BE2C (cell line): ENCODE data around the gene PERP.
"Not testable (repeated sequence)": the region's sequence is repeated elsewhere in the genome, so short reads cannot be mapped to it uniquely, and the experiment has no call there.

ENCODE experiments used
- DNase-seq: peaks from one replicate; pipeline ENCODE4 v3.0.0-alpha.2; 2020
- H3K27me3 ChIP-seq: fragments of 250-450 bp; sonication (Bioruptor Pico); 2 replicates; pipeline ENCODE4 v1.5.1; 2020; ENCODE audit warnings: mild to moderate bottlenecking
- H3K36me3 ChIP-seq: fragments of 250-450 bp; sonication (Bioruptor Pico); 2 replicates; pipeline ENCODE4 v1.5.1; 2020; ENCODE audit warnings: mild to moderate bottlenecking
- H3K4me1 ChIP-seq: fragments of 250-450 bp; sonication (Bioruptor Pico); 2 replicates; pipeline ENCODE4 v1.5.1; 2020
- H3K4me3 ChIP-seq: 2 replicates; pipeline ENCODE4 v1.5.1; 2011; ENCODE audit warnings: low read depth, low read length
- H3K9me3 ChIP-seq: fragments of 250-450 bp; sonication (Bioruptor Pico); 2 replicates; pipeline ENCODE4 v1.5.1; 2020
- TF ChIP-seq, protein P1 (sequence below): IDR thresholded peaks from 2 replicates; pipeline ENCODE4 v1.5.1; 2012; ENCODE audit warnings: mild to moderate bottlenecking, low read depth, low read length

PERP gene

DNA sequence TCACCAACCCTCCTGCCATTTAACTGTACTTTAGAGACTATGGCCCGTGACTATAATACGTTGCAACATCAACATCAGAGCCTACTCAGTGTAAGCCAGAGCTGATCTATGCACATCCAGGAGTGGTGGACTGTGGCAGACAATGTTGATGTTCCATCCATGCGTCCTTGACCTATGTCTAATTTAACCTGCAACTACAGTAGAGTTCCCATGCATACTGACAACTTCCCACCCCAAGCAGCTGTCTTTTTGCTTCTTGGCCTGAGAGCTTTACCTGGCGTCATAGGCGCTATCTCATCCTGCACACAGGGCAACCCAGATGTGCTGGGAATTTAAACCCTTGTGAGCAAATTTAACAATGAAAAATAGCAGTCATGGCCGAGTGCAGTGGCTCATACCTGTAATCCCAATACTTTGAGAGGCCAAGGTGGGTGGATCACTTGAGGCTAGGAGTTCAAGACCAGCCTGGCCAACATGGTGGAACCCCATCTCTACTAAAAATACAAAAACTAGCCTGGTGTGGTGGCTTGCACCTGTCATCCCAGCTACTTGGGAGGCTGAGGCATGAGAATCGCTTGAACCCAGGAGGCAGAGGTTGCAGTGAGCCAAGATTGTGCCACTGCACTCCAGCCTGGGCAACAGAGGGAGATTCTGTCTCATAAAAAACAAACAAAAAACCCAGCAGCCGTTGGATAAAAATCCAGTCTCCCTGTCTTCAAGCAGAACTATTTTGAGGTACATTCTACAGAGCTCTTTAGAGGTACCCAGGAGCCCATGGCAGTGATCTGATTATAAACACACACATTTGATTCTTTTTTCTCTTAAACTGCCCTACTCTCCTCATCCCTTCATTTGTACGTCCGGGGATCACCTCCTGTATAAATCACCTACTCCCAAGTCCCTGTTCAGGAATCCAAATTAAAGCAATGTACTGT, 22.0 kb downstream of the PERP start:
- no peaks in the 10 kb centered on the region for H3K36me3 ChIP-seq
- DNase-seq = no peak

GRCh38 chr6:138082232-138082631, 25.0 kb downstream of the PERP start:
- H3K4me3 ChIP-seq = no peak overlapping the region
- TF ChIP-seq, protein P1, sequence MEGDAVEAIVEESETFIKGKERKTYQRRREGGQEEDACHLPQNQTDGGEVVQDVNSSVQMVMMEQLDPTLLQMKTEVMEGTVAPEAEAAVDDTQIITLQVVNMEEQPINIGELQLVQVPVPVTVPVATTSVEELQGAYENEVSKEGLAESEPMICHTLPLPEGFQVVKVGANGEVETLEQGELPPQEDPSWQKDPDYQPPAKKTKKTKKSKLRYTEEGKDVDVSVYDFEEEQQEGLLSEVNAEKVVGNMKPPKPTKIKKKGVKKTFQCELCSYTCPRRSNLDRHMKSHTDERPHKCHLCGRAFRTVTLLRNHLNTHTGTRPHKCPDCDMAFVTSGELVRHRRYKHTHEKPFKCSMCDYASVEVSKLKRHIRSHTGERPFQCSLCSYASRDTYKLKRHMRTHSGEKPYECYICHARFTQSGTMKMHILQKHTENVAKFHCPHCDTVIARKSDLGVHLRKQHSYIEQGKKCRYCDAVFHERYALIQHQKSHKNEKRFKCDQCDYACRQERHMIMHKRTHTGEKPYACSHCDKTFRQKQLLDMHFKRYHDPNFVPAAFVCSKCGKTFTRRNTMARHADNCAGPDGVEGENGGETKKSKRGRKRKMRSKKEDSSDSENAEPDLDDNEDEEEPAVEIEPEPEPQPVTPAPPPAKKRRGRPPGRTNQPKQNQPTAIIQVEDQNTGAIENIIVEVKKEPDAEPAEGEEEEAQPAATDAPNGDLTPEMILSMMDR = no peak
- DNase-seq = no peak
- H3K27me3 ChIP-seq = no peaks in the 10 kb centered on the region
- no peaks in the 10 kb centered on the region for H3K36me3 ChIP-seq
- H3K9me3 ChIP-seq = no peaks in the 10 kb centered on the region
- no peaks in the 10 kb centered on the region for H3K4me1 ChIP-seq

More for the DNA sequence above, 22.0 kb downstream of the PERP start:
- TF ChIP-seq, protein P1 = no peak
- H3K27me3 ChIP-seq = no peaks in the 10 kb centered on the region
- no peaks in the 10 kb centered on the region for H3K4me1 ChIP-seq
- no peaks in the 10 kb centered on the region for H3K9me3 ChIP-seq
- H3K4me3 ChIP-seq = no peak overlapping the region

DNA sequence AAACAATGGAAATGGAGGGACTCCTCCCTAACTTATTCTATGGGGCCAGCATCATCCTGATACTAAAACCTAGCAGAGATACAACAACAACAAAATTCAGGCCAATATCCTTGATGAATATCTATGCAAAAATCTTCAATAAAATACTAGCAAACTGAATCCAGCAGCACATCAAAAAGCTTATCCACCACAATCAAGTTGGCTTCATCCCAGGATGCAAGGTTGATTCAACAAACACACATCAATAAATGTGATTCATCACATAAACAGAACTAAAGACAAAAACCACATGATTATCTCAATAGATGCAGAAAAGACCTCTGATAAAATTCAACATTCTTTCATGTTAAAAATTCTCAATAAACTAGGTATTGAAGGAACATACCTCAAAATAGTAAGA, 27.7 kb downstream of the PERP start:
- H3K9me3 ChIP-seq, H3K36me3 ChIP-seq, H3K27me3 ChIP-seq, H3K4me1 ChIP-seq, H3K4me3 ChIP-seq, DNase-seq: not testable (repeated sequence)

DNA sequence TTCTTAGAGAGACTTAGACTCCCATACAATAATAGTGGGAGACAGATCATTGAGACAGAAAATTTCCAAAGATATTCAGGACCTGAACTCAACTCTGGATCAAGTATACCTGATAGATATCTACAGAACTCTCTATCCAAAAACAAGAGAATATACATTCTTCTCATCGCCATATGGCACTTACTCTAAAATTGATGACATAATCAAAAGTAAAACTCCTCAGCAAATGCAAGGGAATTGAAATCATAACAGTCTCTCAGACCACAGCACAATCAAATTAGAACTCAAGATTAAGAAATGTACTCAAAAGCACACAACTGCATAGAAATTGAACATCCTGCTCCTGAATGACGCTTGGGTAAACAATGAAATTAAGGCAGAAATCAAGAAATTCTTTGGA, 28.7 kb downstream of the PERP start:
- Histone ChIP-seq H3K4me1 (no peaks in the 10 kb centered on the region), H3K27me3 (no peaks in the 10 kb centered on the region), H3K36me3 (no peaks in the 10 kb centered on the region), H3K4me3 (no peak overlapping the region), H3K9me3 (no peaks in the 10 kb centered on the region)
- no peak for DNase-seq
- TF ChIP-seq, protein P1 = no peak

GRCh38 chr6:138073264-138073663, 34.0 kb downstream of the PERP start:
- no peaks in the 10 kb centered on the region for H3K9me3 ChIP-seq
- H3K36me3 ChIP-seq = no peaks in the 10 kb centered on the region
- no peaks in the 10 kb centered on the region for H3K4me1 ChIP-seq
- TF ChIP-seq, protein P1 = no peak
- no peak for DNase-seq
- H3K27me3 ChIP-seq = no peaks in the 10 kb centered on the region
- H3K4me3 ChIP-seq = no peak overlapping the region

- Histone ChIP-seq H3K27me3 (no peaks in the 10 kb centered on the region), H3K36me3 (no peaks in the 10 kb centered on the region), H3K9me3 (no peaks in the 10 kb centered on the region), H3K4me3 (no peak overlapping the region), H3K4me1 (no peaks in the 10 kb centered on the region)
- TF ChIP-seq, protein P1 = no peak
- DNase-seq = no peak
Measured at GRCh38 chr6:138063726-138064125, 43.5 kb downstream of the PERP start.
